H9 (cell line): ENCODE data around the gene NKD2. TPM values are rescaled to one million over a fixed set of nuclear protein-coding genes. Genes with fewer than 3 reads are reported as not detected.

ENCODE experiments used
- DNase-seq: peaks from one replicate; pipeline ENCODE4 v3.0.0-alpha.2; 2017
- H2AFZ ChIP-seq: one replicate; pipeline ENCODE4 v1.6.1; 2013; ENCODE audit warnings: mild to moderate bottlenecking, low read length, control low read depth, moderate library complexity
- H2AK5ac ChIP-seq: 2 replicates; pipeline ENCODE4 v1.6.1; 2013; ENCODE audit warnings: low read length, control low read depth, mixed read lengths; ENCODE audit not compliant: insufficient read length
- H2BK120ac ChIP-seq: one replicate; pipeline ENCODE4 v1.6.1; 2013; ENCODE audit warnings: low read depth, mild to moderate bottlenecking, low read length, control low read depth, inconsistent platforms; ENCODE audit not compliant: poor library complexity, severe bottlenecking
- H2BK12ac ChIP-seq: 2 replicates; pipeline ENCODE4 v1.6.1; 2013; ENCODE audit warnings: low read length, control low read depth, mixed read lengths, low read depth; ENCODE audit not compliant: insufficient read length
- H2BK15ac ChIP-seq: 2 replicates; pipeline ENCODE4 v1.6.1; 2013; ENCODE audit warnings: low read depth, low read length, control low read depth
- H2BK20ac ChIP-seq: one replicate; pipeline ENCODE4 v1.6.1; 2013; ENCODE audit warnings: low read depth, mild to moderate bottlenecking, low read length, control low read depth, inconsistent platforms; ENCODE audit not compliant: poor library complexity, severe bottlenecking
- H2BK5ac ChIP-seq: 2 replicates; pipeline ENCODE4 v1.6.1; 2013; ENCODE audit warnings: low read length, control low read depth, mixed read lengths; ENCODE audit not compliant: insufficient read length
- H3K14ac ChIP-seq: 2 replicates; pipeline ENCODE4 v1.6.1; 2013; ENCODE audit warnings: low read length, control low read depth; ENCODE audit not compliant: insufficient read depth
- H3K18ac ChIP-seq: 2 replicates; pipeline ENCODE4 v1.6.1; 2013; ENCODE audit warnings: low read depth, mild to moderate bottlenecking, mixed read lengths, low read length, control low read depth; ENCODE audit not compliant: insufficient read length
- H3K23ac ChIP-seq: 2 replicates; pipeline ENCODE4 v1.6.1; 2013; ENCODE audit warnings: low read length, control low read depth, mixed read lengths, low read depth; ENCODE audit not compliant: insufficient read length
- H3K23me2 ChIP-seq: 2 replicates; pipeline ENCODE4 v1.6.1; 2013; ENCODE audit warnings: low read depth, mild to moderate bottlenecking, mixed read lengths, low read length, control low read depth; ENCODE audit not compliant: insufficient read length, poor library complexity, severe bottlenecking
- H3K27ac ChIP-seq: 2 replicates; pipeline ENCODE4 v1.5.1; 2013; ENCODE audit warnings: low read length, control low read depth, mixed read lengths, low read depth; ENCODE audit not compliant: insufficient read length
- H3K27me3 ChIP-seq: 2 replicates; pipeline ENCODE4 v1.6.1; 2013; ENCODE audit warnings: low read length, control low read depth, inconsistent platforms; ENCODE audit not compliant: insufficient read depth
- H3K4ac ChIP-seq: 2 replicates; pipeline ENCODE4 v1.6.1; 2013; ENCODE audit warnings: low read depth, mild to moderate bottlenecking, control low read depth, inconsistent platforms, low read length, moderate library complexity
- H3K4me1 ChIP-seq: 2 replicates; pipeline ENCODE4 v1.6.1; 2013; ENCODE audit warnings: low read length, control low read depth, inconsistent platforms; ENCODE audit not compliant: insufficient read depth
- H3K4me2 ChIP-seq: 2 replicates; pipeline ENCODE4 v1.6.1; 2013; ENCODE audit warnings: low read length, control low read depth, mixed read lengths; ENCODE audit not compliant: insufficient read length, insufficient read depth
- H3K56ac ChIP-seq: 2 replicates; pipeline ENCODE4 v1.6.1; 2013; ENCODE audit warnings: low read depth, mild to moderate bottlenecking, mixed read lengths, low read length, control low read depth; ENCODE audit not compliant: insufficient read length
- H3K79me1 ChIP-seq: 2 replicates; pipeline ENCODE4 v1.6.1; 2013; ENCODE audit warnings: low read depth, mild to moderate bottlenecking, moderate library complexity, low read length, control low read depth, inconsistent platforms; ENCODE audit not compliant: insufficient read depth, poor library complexity, severe bottlenecking
- H3K79me2 ChIP-seq: 2 replicates; pipeline ENCODE4 v1.6.1; 2013; ENCODE audit warnings: low read length, control low read depth, inconsistent platforms; ENCODE audit not compliant: insufficient read depth
- H3K9ac ChIP-seq: 2 replicates; pipeline ENCODE4 v1.6.1; 2013; ENCODE audit warnings: low read length, control low read depth, mixed read lengths; ENCODE audit not compliant: insufficient read length; ENCODE audit errors: extremely low read depth
- H3K9me3 ChIP-seq: one replicate; pipeline ENCODE4 v1.6.1; 2013; ENCODE audit warnings: low read depth, low read length, inconsistent platforms; ENCODE audit not compliant: control insufficient read depth
- H3T11ph ChIP-seq: one replicate; pipeline ENCODE4 v1.6.1; 2013; ENCODE audit warnings: mild to moderate bottlenecking, low read length, control low read depth, inconsistent platforms
- H4K20me1 ChIP-seq: one replicate; pipeline ENCODE4 v1.6.1; 2013; ENCODE audit not compliant: control insufficient read depth, insufficient read length, insufficient read depth
- H4K5ac ChIP-seq: 2 replicates; pipeline ENCODE4 v1.6.1; 2013; ENCODE audit warnings: low read depth, mild to moderate bottlenecking, mixed read lengths, low read length, control low read depth; ENCODE audit not compliant: insufficient read length
- H4K8ac ChIP-seq: replicated peaks from 2 replicates; pipeline ENCODE4 v1.6.1; 2013; ENCODE audit warnings: low read length, control low read depth, mixed read lengths, low read depth; ENCODE audit not compliant: insufficient read length
- H4K91ac ChIP-seq: 2 replicates; pipeline ENCODE4 v1.6.1; 2013; ENCODE audit warnings: low read depth, mild to moderate bottlenecking, moderate library complexity, mixed read lengths, low read length, control low read depth; ENCODE audit not compliant: insufficient read length
- H3K27ac Mint-ChIP-seq, 3 experiments: 2 replicates in 2 of 3; 3 replicates in 1 of 3; pipeline ENCODE4 v1.8.0; 2020 to 2021; ENCODE audit warnings: mixed read lengths in 3 of 3, mild to moderate bottlenecking in 1 of 3, moderate library complexity in 1 of 3
- H3K27me3 Mint-ChIP-seq: 2 replicates; pipeline ENCODE4 v1.8.0; 2021; ENCODE audit warnings: low read depth, mild to moderate bottlenecking, moderate library complexity, mixed read lengths
- H3K36me3 Mint-ChIP-seq, 3 experiments: 2 replicates in 2 of 3; 3 replicates in 1 of 3; pipeline ENCODE4 v1.8.0; 2020 to 2021; ENCODE audit warnings: low read depth in 3 of 3, mixed read lengths in 3 of 3; ENCODE audit not compliant: insufficient read depth in 1 of 3
- H3K4me1 Mint-ChIP-seq, 2 experiments: 2 replicates each; pipeline ENCODE4 v1.8.0; 2020; ENCODE audit warnings: mixed read lengths in 2 of 2
- H3K4me3 Mint-ChIP-seq, 2 experiments: 2 replicates in 1 of 2; 3 replicates in 1 of 2; pipeline ENCODE4 v1.8.0; 2020 to 2021; ENCODE audit warnings: mild to moderate bottlenecking in 2 of 2, mixed read lengths in 2 of 2, moderate library complexity in 1 of 2
- H3K9me3 Mint-ChIP-seq, 2 experiments: 2 replicates in 1 of 2; 3 replicates in 1 of 2; pipeline ENCODE4 v1.8.0; 2020; ENCODE audit warnings: mild to moderate bottlenecking in 2 of 2, mixed read lengths in 2 of 2, moderate library complexity in 1 of 2
- CTCF ChIP-seq: fragments of 200-600 bp; sonication (generic); conservative IDR thresholded peaks from 3 replicates; pipeline ENCODE4 v1.8.0; 2021; ENCODE audit warnings: antibody characterized with exemption, mild to moderate bottlenecking
- WGBS: extraction: QIAGEN DNeasy Blood & Tissue Kit; methylation state at CpG from one replicate; pipeline ENCODE4 v1.1.7; 2013; ENCODE audit warnings: missing lambda C conversion rate, low lambda C conversion rate, mixed read lengths; ENCODE audit not compliant: insufficient read length; ENCODE audit errors: extremely low coverage; 5-methylcytosine and 5-hydroxymethylcytosine counted together
- total RNA-seq: library from RNA; stranded (reverse); gene quantifications from 2 replicates; pipeline ENCODE4 v1.2.1, GENCODE V29; 2021

Gene NKD2
- total RNA-seq, 1 experiment from 2014 or later = 7.3 TPM

DNA sequence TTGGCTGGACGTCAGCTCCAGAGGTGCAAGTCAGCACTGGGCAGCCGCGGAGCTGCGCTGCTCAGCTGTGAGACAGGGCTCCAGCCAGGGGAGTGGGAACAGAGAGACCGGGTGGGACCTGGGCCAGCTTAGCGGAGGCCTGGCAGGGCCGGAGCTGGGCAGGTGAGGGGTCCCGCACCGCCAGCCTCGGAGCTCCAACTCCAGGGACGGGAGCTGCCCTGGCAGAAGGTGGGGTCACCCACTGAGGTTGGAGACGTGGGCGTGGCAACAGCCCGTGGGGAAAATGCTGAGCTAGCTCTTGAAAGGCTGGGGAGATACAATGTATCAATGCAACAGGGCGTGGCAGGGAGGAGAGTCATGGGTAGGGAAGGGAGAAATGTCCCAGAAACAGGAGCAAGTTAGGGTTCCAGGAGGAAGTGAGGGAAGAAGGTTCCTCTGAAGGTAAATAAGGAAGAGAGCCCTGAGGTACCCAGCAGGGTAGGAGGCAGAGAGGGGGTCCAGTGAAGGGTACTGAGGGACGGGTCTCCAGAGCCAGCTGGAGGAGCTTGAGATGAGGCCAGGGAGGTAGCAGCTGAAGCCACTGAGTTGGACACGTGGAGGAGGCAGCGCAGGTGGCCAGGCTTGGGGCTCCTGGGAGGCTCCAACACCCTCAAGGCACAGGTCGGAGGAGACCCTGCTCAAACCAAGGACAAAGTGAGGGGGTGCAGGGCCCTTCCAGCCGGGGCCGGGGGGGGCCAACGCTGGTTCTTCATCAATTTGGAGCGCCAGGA, 736 bp upstream of the NKD2 start:
- Histone ChIP-seq H4K20me1 (no peaks in the 10 kb centered on the region), H3K14ac (no peak overlapping the region), H3K4me1 (no peaks in the 10 kb centered on the region), H4K91ac (no peak overlapping the region), H3K56ac (no peak overlapping the region), H2BK15ac (no peak overlapping the region), H2AK5ac (no peak overlapping the region), H4K5ac (no peak overlapping the region), H3K9ac (no peak overlapping the region), H2AFZ (no peak overlapping the region), H3K18ac (no peak overlapping the region), H3K27ac (no peak overlapping the region), H4K8ac (no peak overlapping the region), H3K23ac (no peak overlapping the region), H3K23me2 (peaks cover 13% of the 10 kb centered on the region), H3K79me1 (no peaks in the 10 kb centered on the region), H3K27me3 (peaks cover 19% of the 10 kb centered on the region; the same call in 1 of the 2 replicates), H2BK5ac (no peak overlapping the region), H2BK120ac (no peak overlapping the region), H3K79me2 (no peaks in the 10 kb centered on the region), H2BK12ac (no peak overlapping the region), H3K9me3 (no peaks in the 10 kb centered on the region), H3K4ac (no peak overlapping the region), H3T11ph (no peak overlapping the region), H3K4me2 (no peak overlapping the region), H2BK20ac (no peak overlapping the region)
- Mint-ChIP-seq H3K4me3 (peak overlapping the region; percentile 34 to 73), H3K4me1 (peaks cover 31 to 34% of the 10 kb centered on the region in 2 experiments), H3K9me3 (no peaks in the 10 kb centered on the region), H3K27me3 (peaks cover 72% of the 10 kb centered on the region), H3K36me3 (no peaks in the 10 kb centered on the region; a peak in 1 of 7 replicates), H3K27ac (no peak overlapping the region; a peak in 1 of 7 replicates)
- TF ChIP-seq CTCF = no peak
- no CpG with 5 or more reads among the region's 23 CpGs for WGBS
- no peak for DNase-seq
